Chondrocyte (in vitro differentiated cells): Measurements from ENCODE around the gene XNDC1N. TPM values are rescaled to one million over a fixed set of nuclear protein-coding genes. Genes with fewer than 3 reads are reported as not detected.

ENCODE experiments used
- DNase-seq: peaks from one replicate; pipeline ENCODE4 v3.0.0; 2021; ENCODE audit warnings: mixed read lengths, low spot score
- H3K27ac Mint-ChIP-seq: one replicate; pipeline ENCODE4 v1.8.0; 2021; ENCODE audit warnings: mild to moderate bottlenecking, moderate library complexity, mixed read lengths; ENCODE audit not compliant: unreplicated experiment
- H3K27me3 Mint-ChIP-seq: 2 replicates; pipeline ENCODE4 v1.8.0; 2021; ENCODE audit warnings: low read depth, mixed read lengths
- H3K36me3 Mint-ChIP-seq: 2 replicates; pipeline ENCODE4 v1.8.0; 2021; ENCODE audit warnings: low read depth, mixed read lengths
- H3K4me1 Mint-ChIP-seq: 2 replicates; pipeline ENCODE4 v1.8.0; 2021; ENCODE audit warnings: low read depth, mild to moderate bottlenecking, mixed read lengths
- H3K4me3 Mint-ChIP-seq: one replicate; pipeline ENCODE4 v1.8.0; 2021; ENCODE audit warnings: mild to moderate bottlenecking, moderate library complexity, mixed read lengths; ENCODE audit not compliant: unreplicated experiment
- H3K9me3 Mint-ChIP-seq: 2 replicates; pipeline ENCODE4 v1.8.0; 2021; ENCODE audit warnings: low read depth, mixed read lengths
- total RNA-seq: library from RNA; stranded (reverse); gene quantifications from 3 replicates; pipeline ENCODE4 v1.2.1, GENCODE V29; 2021
- TF ChIP-seq, protein P1 (sequence below): fragments of 200-600 bp; sonication (generic); IDR thresholded peaks from 2 replicates; pipeline ENCODE4 v1.5.0; 2021; ENCODE audit warnings: antibody characterized with exemption, mild to moderate bottlenecking, moderate library complexity

The XNDC1N gene
- total RNA-seq, 1 donor from 2014 or later = 6.1 TPM

DNA sequence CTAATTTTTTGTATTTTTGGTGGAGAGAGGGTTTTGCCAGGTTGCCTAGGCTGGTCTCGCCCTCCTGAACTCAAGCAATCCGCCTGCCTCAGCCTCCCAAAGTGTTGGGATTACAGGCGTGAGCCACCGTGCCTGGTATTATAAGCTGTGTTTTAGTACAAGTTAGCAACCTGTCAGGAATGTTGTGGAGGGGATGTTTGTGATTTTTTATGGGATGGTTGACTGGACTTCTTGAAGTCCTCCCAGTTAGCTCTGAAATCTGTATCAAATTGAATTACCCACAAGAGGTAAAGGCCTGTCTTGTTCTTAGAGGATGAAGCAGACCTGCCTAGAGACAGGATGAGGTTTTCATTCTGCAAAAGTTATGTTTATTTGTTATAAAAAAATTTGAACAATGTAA lies 36.2 kb upstream of the XNDC1N start:
- H3K4me1 Mint-ChIP-seq = peaks cover 29% of the 10 kb centered on the region
- TF ChIP-seq, protein P1, sequence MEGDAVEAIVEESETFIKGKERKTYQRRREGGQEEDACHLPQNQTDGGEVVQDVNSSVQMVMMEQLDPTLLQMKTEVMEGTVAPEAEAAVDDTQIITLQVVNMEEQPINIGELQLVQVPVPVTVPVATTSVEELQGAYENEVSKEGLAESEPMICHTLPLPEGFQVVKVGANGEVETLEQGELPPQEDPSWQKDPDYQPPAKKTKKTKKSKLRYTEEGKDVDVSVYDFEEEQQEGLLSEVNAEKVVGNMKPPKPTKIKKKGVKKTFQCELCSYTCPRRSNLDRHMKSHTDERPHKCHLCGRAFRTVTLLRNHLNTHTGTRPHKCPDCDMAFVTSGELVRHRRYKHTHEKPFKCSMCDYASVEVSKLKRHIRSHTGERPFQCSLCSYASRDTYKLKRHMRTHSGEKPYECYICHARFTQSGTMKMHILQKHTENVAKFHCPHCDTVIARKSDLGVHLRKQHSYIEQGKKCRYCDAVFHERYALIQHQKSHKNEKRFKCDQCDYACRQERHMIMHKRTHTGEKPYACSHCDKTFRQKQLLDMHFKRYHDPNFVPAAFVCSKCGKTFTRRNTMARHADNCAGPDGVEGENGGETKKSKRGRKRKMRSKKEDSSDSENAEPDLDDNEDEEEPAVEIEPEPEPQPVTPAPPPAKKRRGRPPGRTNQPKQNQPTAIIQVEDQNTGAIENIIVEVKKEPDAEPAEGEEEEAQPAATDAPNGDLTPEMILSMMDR = no peak
- H3K9me3 Mint-ChIP-seq = peaks cover 2% of the 10 kb centered on the region
- H3K36me3 Mint-ChIP-seq = peaks cover 29% of the 10 kb centered on the region
- no peaks in the 10 kb centered on the region for H3K27me3 Mint-ChIP-seq
- no peak for DNase-seq
- H3K4me3 Mint-ChIP-seq = no peak overlapping the region
- H3K27ac Mint-ChIP-seq = no peak overlapping the region

DNA sequence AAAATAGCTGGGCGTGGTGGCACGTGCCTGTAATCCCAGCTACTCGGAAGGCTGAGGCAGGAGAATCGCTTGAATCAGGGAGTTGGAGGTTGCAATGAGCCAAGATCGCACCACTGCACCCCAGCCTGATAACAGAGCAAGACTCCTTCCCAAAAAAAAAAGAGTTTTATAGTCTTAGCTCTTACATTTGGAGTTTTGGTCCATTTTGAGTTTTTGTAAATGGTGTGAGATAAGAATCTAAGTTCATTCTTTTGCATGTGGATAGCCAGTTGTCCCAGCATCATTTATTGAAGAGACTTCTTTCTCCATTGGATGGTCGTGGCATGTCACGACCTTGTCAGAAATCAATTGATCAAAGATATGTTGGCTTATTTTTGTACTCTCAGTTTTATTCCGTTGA lies 35.1 kb upstream of the XNDC1N start:
- no peak for DNase-seq
- Mint-ChIP-seq H3K4me1 (peaks cover 39% of the 10 kb centered on the region), H3K4me3 (no peak overlapping the region), H3K27ac (peak overlapping the region; percentile 84), H3K36me3 (peaks cover 29% of the 10 kb centered on the region), H3K9me3 (peaks cover 2% of the 10 kb centered on the region), H3K27me3 (no peaks in the 10 kb centered on the region)
- TF ChIP-seq, protein P1 = no peak

DNA sequence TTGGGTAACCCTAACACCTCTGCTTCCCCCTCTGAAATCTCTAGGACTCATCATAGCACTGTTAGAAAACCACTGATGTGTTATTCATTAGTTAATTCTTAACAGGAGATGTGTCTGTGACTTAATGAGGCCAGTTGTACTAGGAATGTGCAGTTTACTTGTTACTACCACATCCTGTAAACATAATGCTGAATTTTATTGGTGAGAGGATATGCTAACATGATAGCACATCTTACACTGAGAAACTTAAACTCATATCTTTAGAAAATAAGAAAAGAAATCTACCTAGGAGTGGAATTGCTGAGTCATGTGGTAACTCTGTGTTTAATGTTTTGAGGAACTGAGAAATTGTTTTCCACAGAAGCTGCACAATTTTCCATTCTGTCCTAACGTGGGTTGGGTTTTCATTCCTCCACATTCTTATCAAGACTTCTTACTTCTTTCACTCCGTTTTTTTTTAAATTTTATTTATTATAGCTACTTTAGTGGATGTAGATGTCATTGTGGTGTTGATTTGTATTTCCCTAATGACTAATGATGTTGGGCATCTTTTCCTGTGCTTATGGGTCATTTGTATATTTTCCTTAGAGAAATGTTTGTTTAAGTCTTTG lies 34.1 kb upstream of the XNDC1N start:
- peaks cover 25% of the 10 kb centered on the region for H3K36me3 Mint-ChIP-seq
- H3K4me3 Mint-ChIP-seq = no peak overlapping the region
- no peak for DNase-seq
- H3K9me3 Mint-ChIP-seq = peaks cover 2% of the 10 kb centered on the region
- H3K27ac Mint-ChIP-seq = peak overlapping the region; percentile 84
- H3K4me1 Mint-ChIP-seq = peaks cover 42% of the 10 kb centered on the region
- no peaks in the 10 kb centered on the region for H3K27me3 Mint-ChIP-seq
- TF ChIP-seq, protein P1 = no peak

DNA sequence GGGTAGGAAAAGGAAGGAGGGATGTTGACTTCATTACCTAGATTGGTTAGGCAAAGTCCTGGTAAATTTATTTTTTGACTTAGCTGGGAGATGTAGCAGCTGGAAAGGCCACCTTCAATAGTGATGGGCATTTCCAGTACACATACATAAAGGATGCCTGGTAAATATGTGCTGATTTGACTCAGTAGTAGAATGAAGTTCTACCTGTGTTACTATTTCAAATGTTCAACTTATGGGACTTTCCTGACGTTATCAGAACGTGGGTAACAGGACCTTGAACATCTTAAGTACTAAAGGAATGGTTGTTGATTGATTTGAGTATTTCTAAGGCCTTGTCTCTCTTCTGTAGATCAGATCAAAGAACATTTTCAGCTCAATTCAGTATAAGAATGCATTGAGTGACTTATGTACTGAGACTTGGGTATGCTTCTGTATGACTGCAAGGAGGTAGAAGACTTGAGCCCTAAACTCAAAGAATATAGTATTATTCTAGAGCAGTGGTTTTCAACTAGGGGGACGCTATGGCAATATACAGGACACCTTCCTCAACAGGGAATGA lies 27.6 kb upstream of the XNDC1N start:
- peaks cover 2% of the 10 kb centered on the region for H3K9me3 Mint-ChIP-seq
- H3K4me1 Mint-ChIP-seq = peaks cover 50% of the 10 kb centered on the region
- peak overlapping the region; percentile 64 for H3K27ac Mint-ChIP-seq
- peaks cover 4% of the 10 kb centered on the region for H3K36me3 Mint-ChIP-seq
- TF ChIP-seq, protein P1 = no peak
- no peak overlapping the region for H3K4me3 Mint-ChIP-seq
- H3K27me3 Mint-ChIP-seq = no peaks in the 10 kb centered on the region
- no peak for DNase-seq

DNA sequence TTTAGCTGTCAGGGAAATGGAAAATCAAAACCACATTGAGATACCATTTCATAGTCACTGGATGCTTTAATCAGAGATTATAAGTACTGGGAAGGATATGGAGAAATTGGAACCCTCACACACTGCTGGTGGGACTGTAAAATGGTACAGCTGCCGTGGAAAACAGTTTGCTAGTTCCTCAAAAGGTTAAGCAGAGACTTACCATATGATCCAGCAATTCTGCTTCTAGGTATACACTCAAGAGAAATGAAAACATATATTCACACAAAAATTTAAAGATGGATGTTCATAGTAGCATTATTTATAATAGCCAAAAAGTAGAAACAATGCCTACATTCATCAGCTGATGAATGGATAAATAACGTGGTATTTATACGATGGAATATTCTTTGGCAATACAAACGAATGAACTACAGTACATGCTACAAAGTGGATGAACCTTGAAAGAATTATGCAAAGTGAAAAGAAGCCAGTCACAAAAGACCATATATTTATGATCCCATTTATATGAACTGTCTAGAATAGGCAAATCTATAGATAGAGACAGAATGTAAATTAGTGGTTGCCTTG lies 23.4 kb upstream of the XNDC1N start:
- no peaks in the 10 kb centered on the region for H3K36me3 Mint-ChIP-seq

More for the DNA sequence above, 23.4 kb upstream of the XNDC1N start:
- Mint-ChIP-seq H3K9me3 (no peaks in the 10 kb centered on the region), H3K4me3 (no peak overlapping the region), H3K27me3 (no peaks in the 10 kb centered on the region), H3K4me1 (peaks cover 50% of the 10 kb centered on the region), H3K27ac (no peak overlapping the region)
- TF ChIP-seq, protein P1 = no peak
- DNase-seq = no peak
